ENCODE results near the gene EFNA5. TPM values are rescaled to one million over a fixed set of nuclear protein-coding genes. Genes with fewer than 3 reads are reported as not detected.

The EFNA5 gene
- total and polyA plus RNA-seq, 2 experiments from 2014 or later, result 7.5 to 10.1 TPM

GRCh38 chr5:107636068-107636467, 34.7 kb downstream of the EFNA5 start:
- TF ChIP-seq JUNB (IDR thresholded peaks at IDR 0.05; ENCODE audit: unreplicated experiment) (no peak), CREB1 (CRISPR knock-in tag; IDR thresholded peaks at IDR 0.05; ENCODE audit: low read depth) (no peak), POLR2AphosphoS5 (IDR thresholded peaks at IDR 0.05; ENCODE audit: low read depth) (no peak), STAT1 (IDR thresholded peaks at IDR 0.05; ENCODE audit: unreplicated experiment) (no peak), ZNF462 (CRISPR knock-in tag; IDR thresholded peaks at IDR 0.05) (no peak), REST (IDR thresholded peaks at IDR 0.05; ENCODE audit: unreplicated experiment) (no peak)
- Histone ChIP-seq H2AFZ (no peak overlapping the region), H3K27me3 (ENCODE audit: insufficient read depth) (no peaks in the 10 kb centered on the region), H3K9me2 (ENCODE audit: insufficient read depth) (no peaks in the 10 kb centered on the region), H4K20me1 (replicated peaks; ENCODE audit: insufficient read depth) (no peaks in the 10 kb centered on the region), H3K4me2 (no peak overlapping the region), H3K4me1 (ENCODE audit: insufficient read depth) (peaks cover 36% of the 10 kb centered on the region), H3K79me2 (replicated peaks; ENCODE audit: insufficient read depth) (no peaks in the 10 kb centered on the region; the same call in 1 of the 2 replicates), H3F3A (replicated peaks; ENCODE audit: low read depth) (no peaks in the 10 kb centered on the region), H3K36me3 (ENCODE audit: insufficient read depth) (no peaks in the 10 kb centered on the region), H3K4me3 (no peak overlapping the region), H3K27ac (ENCODE audit: low read depth) (no peak overlapping the region)
- Mint-ChIP-seq H3K27me3 (ENCODE audit: insufficient read depth, low read depth, poor library complexity) (peaks cover 5% of the 10 kb centered on the region), H3K4me3 (no peak overlapping the region), H3K36me3 (ENCODE audit: low read depth) (no peaks in the 10 kb centered on the region; the same call in 2 of the 3 replicates), H3K27ac (no peak overlapping the region), H3K9me3 (no peaks in the 10 kb centered on the region), H3K4me1 (peaks cover 59% of the 10 kb centered on the region)
- DNase-seq (ENCODE audit: low spot score) (no peak), ATAC-seq (no peak)
